ENCODE measurements around the gene CCP110.
A peak's percentile ranks its signal among the peaks of the same experiment; 100 is the strongest.

The CCP110 gene

DNA sequence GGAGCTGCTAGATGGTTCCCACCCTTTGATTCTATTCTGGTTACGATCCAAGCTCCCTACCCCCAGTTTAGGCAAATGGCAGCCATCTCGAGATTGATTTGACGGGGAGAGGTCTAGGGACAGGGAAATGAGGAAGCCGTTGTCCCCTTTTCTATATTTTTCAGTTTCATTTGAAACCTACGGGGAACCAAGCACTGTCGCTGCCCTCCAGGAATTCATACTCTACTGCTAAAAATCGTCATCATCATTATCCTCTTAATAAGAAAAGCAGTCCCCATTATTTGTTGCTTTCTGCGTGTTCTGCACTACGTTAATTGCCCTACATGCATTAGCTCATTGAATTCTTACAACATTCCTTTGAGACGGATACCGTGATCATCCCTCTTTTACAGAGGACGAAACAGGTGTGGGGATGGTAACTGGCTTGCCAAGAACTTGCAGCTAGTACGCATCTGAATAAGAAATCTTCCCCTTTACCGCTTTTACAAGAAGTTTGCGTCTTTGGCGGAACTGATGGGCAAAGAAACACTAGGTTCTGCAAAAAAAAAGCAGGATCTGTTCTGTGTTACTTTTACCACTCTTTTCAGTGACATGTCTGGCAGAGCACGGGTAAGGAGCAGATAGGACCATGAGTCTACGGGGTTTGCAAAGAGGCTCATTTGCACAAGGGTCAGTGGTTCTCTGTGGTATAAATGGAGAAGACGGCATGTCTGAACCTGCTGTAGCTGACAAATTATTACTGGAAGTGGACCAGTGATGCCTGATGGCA is 1.1 kb downstream of the CCP110 start:
- no peak for DNase-seq (ENCODE audit: low read depth)
- TF ChIP-seq, protein P1, sequence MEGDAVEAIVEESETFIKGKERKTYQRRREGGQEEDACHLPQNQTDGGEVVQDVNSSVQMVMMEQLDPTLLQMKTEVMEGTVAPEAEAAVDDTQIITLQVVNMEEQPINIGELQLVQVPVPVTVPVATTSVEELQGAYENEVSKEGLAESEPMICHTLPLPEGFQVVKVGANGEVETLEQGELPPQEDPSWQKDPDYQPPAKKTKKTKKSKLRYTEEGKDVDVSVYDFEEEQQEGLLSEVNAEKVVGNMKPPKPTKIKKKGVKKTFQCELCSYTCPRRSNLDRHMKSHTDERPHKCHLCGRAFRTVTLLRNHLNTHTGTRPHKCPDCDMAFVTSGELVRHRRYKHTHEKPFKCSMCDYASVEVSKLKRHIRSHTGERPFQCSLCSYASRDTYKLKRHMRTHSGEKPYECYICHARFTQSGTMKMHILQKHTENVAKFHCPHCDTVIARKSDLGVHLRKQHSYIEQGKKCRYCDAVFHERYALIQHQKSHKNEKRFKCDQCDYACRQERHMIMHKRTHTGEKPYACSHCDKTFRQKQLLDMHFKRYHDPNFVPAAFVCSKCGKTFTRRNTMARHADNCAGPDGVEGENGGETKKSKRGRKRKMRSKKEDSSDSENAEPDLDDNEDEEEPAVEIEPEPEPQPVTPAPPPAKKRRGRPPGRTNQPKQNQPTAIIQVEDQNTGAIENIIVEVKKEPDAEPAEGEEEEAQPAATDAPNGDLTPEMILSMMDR (IDR thresholded peaks at IDR 0.05; ENCODE audit: low read depth, low read length, missing control alignments): no peak
- peak overlapping the region; percentile 78 for H3K4me3 ChIP-seq (ENCODE audit: low read depth, low read length)

GRCh38 chr16:19525385-19525723 is 1.6 kb downstream of the CCP110 start:
- H3K4me3 ChIP-seq (ENCODE audit: low read depth, low read length): peak overlapping the region; percentile 78
- TF ChIP-seq, protein P1 (IDR thresholded peaks at IDR 0.05; ENCODE audit: low read depth, low read length, missing control alignments): no peak
- no peak for DNase-seq (ENCODE audit: low read depth)

DNA sequence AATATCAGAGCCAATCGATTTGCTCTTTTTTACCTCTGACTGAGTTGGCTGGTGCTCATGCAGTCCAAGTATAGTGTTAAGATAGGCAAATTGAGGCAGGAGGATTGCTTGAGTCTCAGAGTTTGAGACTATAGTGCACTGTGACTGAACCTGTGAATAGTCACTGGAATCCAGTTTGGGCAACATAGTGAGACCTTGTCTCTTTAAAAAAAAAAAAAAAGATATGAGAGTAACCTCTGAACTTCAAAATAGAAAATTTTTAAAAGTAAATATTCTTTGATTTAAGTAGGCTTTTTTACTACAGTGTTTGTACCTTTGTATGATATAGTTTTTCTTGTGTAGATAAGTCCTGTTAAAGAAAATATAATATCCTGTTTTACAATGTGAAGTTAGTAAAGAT is 3.4 kb downstream of the CCP110 start:
- TF ChIP-seq, protein P1 (IDR thresholded peaks at IDR 0.05; ENCODE audit: low read depth, low read length, missing control alignments): no peak
- no peak for DNase-seq (ENCODE audit: low read depth)
- no peak overlapping the region for H3K4me3 ChIP-seq (ENCODE audit: low read depth, low read length)

DNA sequence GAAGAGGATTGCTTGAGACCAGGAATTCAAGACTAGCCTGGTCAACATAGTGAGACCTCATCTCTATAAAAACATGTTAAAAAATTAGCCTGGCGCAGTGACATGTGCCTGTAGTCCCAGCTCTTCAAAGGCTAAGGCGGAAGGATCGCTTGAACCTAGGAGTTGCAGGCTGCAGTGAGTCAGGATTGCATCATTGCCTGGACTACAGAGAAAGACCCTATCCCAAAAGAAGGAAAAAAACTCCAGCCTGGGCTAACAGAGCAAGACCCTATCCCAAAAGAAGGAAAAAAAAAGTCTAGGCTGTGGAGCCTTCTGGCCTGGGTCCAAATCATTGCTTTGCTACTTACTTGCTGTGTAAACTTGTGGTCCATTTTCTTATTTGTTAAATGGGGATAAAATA is 4.9 kb downstream of the CCP110 start:
- TF ChIP-seq, protein P1 (IDR thresholded peaks at IDR 0.05; ENCODE audit: low read depth, low read length, missing control alignments): no peak
- no peak overlapping the region for H3K4me3 ChIP-seq (ENCODE audit: low read depth, low read length)
- no peak for DNase-seq (ENCODE audit: low read depth)

- TF ChIP-seq, protein P1 (IDR thresholded peaks at IDR 0.05; ENCODE audit: low read depth, low read length, missing control alignments): no peak
- DNase-seq (ENCODE audit: low read depth): no peak
- H3K4me3 ChIP-seq (ENCODE audit: low read depth, low read length): no peak overlapping the region
These were observed 8.9 kb downstream of the CCP110 start for GRCh38 chr16:19532601-19533000.

- TF ChIP-seq, protein P1 (IDR thresholded peaks at IDR 0.05; ENCODE audit: low read depth, low read length, missing control alignments): no peak
- no peak for DNase-seq (ENCODE audit: low read depth)
- no peak overlapping the region for H3K4me3 ChIP-seq (ENCODE audit: low read depth, low read length)
These were observed 16.7 kb downstream of the CCP110 start for GRCh38 chr16:19540241-19540970.

All from GM12864 (cell line).